GM18520 (cell line): ENCODE measurements around the gene UTS2.

Source experiments
- ATAC-seq: cut with Tn5 transposase; IDR thresholded peaks from one replicate; pipeline ENCODE4 v1.9.1; 2021; ENCODE audit not compliant: unreplicated experiment

UTS2 gene

GRCh38 chr1:7863756-7864328, 11.0 kb upstream of the UTS2 start:
- no peak for ATAC-seq

GRCh38 chr1:7862211-7863060, 9.6 kb upstream of the UTS2 start:
- ATAC-seq: no peak

GRCh38 chr1:7861452-7861851, 8.6 kb upstream of the UTS2 start:
- ATAC-seq: no peak

GRCh38 chr1:7860130-7860529, 7.3 kb upstream of the UTS2 start:
- ATAC-seq: no peak

- no peak for ATAC-seq
These were observed 6.5 kb upstream of the UTS2 start for GRCh38 chr1:7859406-7859805.

GRCh38 chr1:7857985-7858384, 5.1 kb upstream of the UTS2 start:
- ATAC-seq: no peak

- no peak for ATAC-seq
These were observed 4.1 kb upstream of the UTS2 start for GRCh38 chr1:7857000-7857399.

GRCh38 chr1:7856345-7856744, 3.5 kb upstream of the UTS2 start:
- ATAC-seq: no peak

GRCh38 chr1:7853684-7854026, 790 bp upstream of the UTS2 start:
- no peak for ATAC-seq

GRCh38 chr1:7850786-7851185, 2.1 kb downstream of the UTS2 start:
- ATAC-seq: no peak

GRCh38 chr1:7847599-7847998, 5.3 kb downstream of the UTS2 start:
- ATAC-seq: no peak

- no peak for ATAC-seq
These were observed 6.2 kb downstream of the UTS2 start for GRCh38 chr1:7846656-7847055.

- ATAC-seq: no peak
These were observed 7.1 kb downstream of the UTS2 start for GRCh38 chr1:7845761-7846160.

- no peak for ATAC-seq
These were observed 10.3 kb downstream of the UTS2 start for GRCh38 chr1:7842517-7842916.

- no peak for ATAC-seq
These were observed 13.3 kb downstream of the UTS2 start for GRCh38 chr1:7839526-7839925.

- no peak for ATAC-seq
These were observed 14.2 kb downstream of the UTS2 start for GRCh38 chr1:7838714-7839113.

GRCh38 chr1:7833035-7833434, 19.8 kb downstream of the UTS2 start:
- no peak for ATAC-seq

- no peak for ATAC-seq
These were observed 21.4 kb downstream of the UTS2 start for GRCh38 chr1:7831458-7831857.

GRCh38 chr1:7827126-7827955, 25.5 kb downstream of the UTS2 start:
- ATAC-seq: no peak

- ATAC-seq: no peak
These were observed 26.5 kb downstream of the UTS2 start for GRCh38 chr1:7826363-7826762.

- ATAC-seq: no peak
These were observed 28.2 kb downstream of the UTS2 start for GRCh38 chr1:7824701-7825100.

GRCh38 chr1:7821282-7821681, 31.6 kb downstream of the UTS2 start:
- no peak for ATAC-seq
